Gastroesophageal sphincter (tissue), 4 donors: ENCODE data around the gene STARD3. TPM values are rescaled to one million over a fixed set of nuclear protein-coding genes. Genes with fewer than 3 reads are reported as not detected.

Experiments
- ATAC-seq: fragments of 150-250 bp; one replicate; pipeline ENCODE4 v1.9.1; 2016; ENCODE audit warnings: mild to moderate bottlenecking, moderate library complexity
- H3K27ac ChIP-seq, 4 donors: fragments of 200-600 bp; sonication (generic) in 3 of 4; 1 replicate in 3 of 4; 2 replicates in 1 of 4; pipeline ENCODE4 v1.5.1; 2016 to 2019
- H3K27me3 ChIP-seq: fragments of 200-600 bp; sonication (generic); one replicate; pipeline ENCODE4 v1.5.1; 2019
- H3K36me3 ChIP-seq, 2 donors: fragments of 200-600 bp; sonication (generic); one replicate each; pipeline ENCODE4 v1.5.1; 2019; ENCODE audit warnings: control low read depth in 1 of 2
- H3K4me1 ChIP-seq, 3 donors: fragments of 200-600 bp; sonication (generic); 1 replicate in 2 of 3; 2 replicates in 1 of 3; pipeline ENCODE4 v1.5.1; 2016 to 2019; ENCODE audit warnings: control low read depth in 2 of 3
- H3K4me3 ChIP-seq, 2 donors: fragments of 200-600 bp; sonication (generic); one replicate each; pipeline ENCODE4 v1.5.1; 2019; ENCODE audit warnings: mild to moderate bottlenecking in 1 of 2, moderate library complexity in 1 of 2
- H3K9me3 ChIP-seq, 3 donors: fragments of 200-600 bp; sonication (generic); one replicate each; pipeline ENCODE4 v1.5.1; 2017 to 2019; ENCODE audit warnings: control low read depth in 2 of 3
- CTCF ChIP-seq, 4 experiments: fragments of 200-600 bp in 2 of 4; fragments of 450-650 bp in 2 of 4; sonication (generic) in 1 of 4; IDR thresholded peaks; one replicate each; pipeline ENCODE4 v1.5.1; 2017 to 2019; ENCODE audit warnings: antibody characterized with exemption in 4 of 4, mild to moderate bottlenecking in 2 of 4, moderate library complexity in 2 of 4
- EP300 ChIP-seq: sonication (generic); formaldehyde crosslinking; IDR thresholded peaks from one replicate; pipeline ENCODE4 v1.6.1; 2017; ENCODE audit warnings: antibody characterized with exemption, mild to moderate bottlenecking
- POLR2A ChIP-seq, 2 donors: fragments of 450-650 bp; IDR thresholded peaks; one replicate each; pipeline ENCODE4 v1.6.1; 2017; ENCODE audit warnings: antibody characterized with exemption in 2 of 2, mild to moderate bottlenecking in 2 of 2, moderate library complexity in 1 of 2
- POLR2AphosphoS5 ChIP-seq: sonication (generic); formaldehyde crosslinking; IDR thresholded peaks from one replicate; pipeline ENCODE4 v1.6.1; 2017; ENCODE audit warnings: antibody characterized with exemption
- WGBS, 2 donors: methylation state at CpG; one replicate each; pipeline ENCODE4 v1.1.5; 2018; ENCODE audit warnings: low coverage in 1 of 2; 5-methylcytosine and 5-hydroxymethylcytosine counted together
- total RNA-seq, 4 donors: library from RNA; depleted of rRNA; stranded (reverse); fragments of >200 nt; gene quantifications; one replicate each; pipeline ENCODE4 v1.1.0, GENCODE V29; 2016

The STARD3 gene
- total RNA-seq, 4 donors from 2014 or later: 24.5 to 41.4 (median 27.5) TPM

GRCh38 chr17:39621523-39622379, 15.2 kb upstream of the STARD3 start:
- 10 to 16% methylated on average over 10 to 19 of the region's 26 CpGs for WGBS, 2 donors
- peak; percentile 71 for ATAC-seq
- no peak overlapping the region for H3K27ac ChIP-seq
- peaks cover 48% of the 10 kb centered on the region for H3K27me3 ChIP-seq
- H3K4me1 ChIP-seq: peaks cover 0 to 45% (median 11%) of the 10 kb centered on the region in 3 donors
- no peaks in the 10 kb centered on the region for H3K9me3 ChIP-seq
- no peaks in the 10 kb centered on the region for H3K36me3 ChIP-seq
- H3K4me3 ChIP-seq: no peak overlapping the region
- no peak for TF ChIP-seq POLR2A (IDR thresholded peaks at IDR 0.05)
- no peak for TF ChIP-seq EP300
- peak in 3 of 4 experiments; percentile 98 to 100 (median 100) for TF ChIP-seq CTCF (IDR thresholded peaks at IDR 0.05)

- no peaks in the 10 kb centered on the region for H3K36me3 ChIP-seq
- H3K27ac ChIP-seq: no peak overlapping the region
- TF ChIP-seq EP300 (no peak), CTCF (IDR thresholded peaks at IDR 0.05) (no peak)
- no peak overlapping the region for H3K4me3 ChIP-seq
- peaks cover 48% of the 10 kb centered on the region for H3K27me3 ChIP-seq
- H3K9me3 ChIP-seq: no peaks in the 10 kb centered on the region
- H3K4me1 ChIP-seq: peaks cover 0 to 47% (median 15%) of the 10 kb centered on the region in 3 donors
- WGBS, 2 donors: 23 to 32% methylated on average over 8 of the region's 16 CpGs
- no peak for ATAC-seq
These were observed 14.5 kb upstream of the STARD3 start for GRCh38 chr17:39622380-39623006.

- no peaks in the 10 kb centered on the region for H3K9me3 ChIP-seq
- H3K27me3 ChIP-seq: peaks cover 56% of the 10 kb centered on the region
- peaks cover 0 to 40% (median 13%) of the 10 kb centered on the region in 3 donors for H3K4me1 ChIP-seq
- no peaks in the 10 kb centered on the region for H3K36me3 ChIP-seq
- 9% methylated on average over 10 of the region's 16 CpGs; no CpG with 5 or more reads in 1 of the 2 donors for WGBS, 2 donors
- ATAC-seq: peak; percentile 69
- no peak overlapping the region for H3K27ac ChIP-seq
- no peak overlapping the region for H3K4me3 ChIP-seq
- TF ChIP-seq POLR2A (IDR thresholded peaks at IDR 0.05): no peak
- peak in 3 of 4 experiments; percentile 87 to 96 (median 89) for TF ChIP-seq CTCF (IDR thresholded peaks at IDR 0.05)
- TF ChIP-seq POLR2AphosphoS5: no peak
- no peak for TF ChIP-seq EP300
These were observed 13.5 kb upstream of the STARD3 start for GRCh38 chr17:39623356-39623950.

- no peaks in the 10 kb centered on the region for H3K36me3 ChIP-seq
- no peak for TF ChIP-seq CTCF (IDR thresholded peaks at IDR 0.05)
- no peak for TF ChIP-seq POLR2A (IDR thresholded peaks at IDR 0.05)
- no peak for TF ChIP-seq POLR2AphosphoS5
- no peak for TF ChIP-seq EP300
These were observed 12.6 kb upstream of the STARD3 start for GRCh38 chr17:39624313-39624712.

More at GRCh38 chr17:39624313-39624712, 12.6 kb upstream of the STARD3 start:
- WGBS, 2 donors: 56% methylated on average over 8 of the region's 8 CpGs; no CpG with 5 or more reads in 1 of the 2 donors
- Histone ChIP-seq H3K4me1 (peaks cover 0 to 36% (median 9%) of the 10 kb centered on the region in 3 donors), H3K27me3 (peaks cover 65% of the 10 kb centered on the region), H3K9me3 (no peaks in the 10 kb centered on the region), H3K27ac (no peak overlapping the region), H3K4me3 (no peak overlapping the region)
- no peak for ATAC-seq
